ENCODE data around the gene CABP7.
A peak's percentile ranks its signal among the peaks of the same experiment; 100 is the strongest.

Gene CABP7

GRCh38 chr22:29748248-29748893 is 28.6 kb downstream of the CABP7 start:
- H3K27me3 ChIP-seq (ENCODE audit: insufficient read depth, low read length), result no peaks in the 10 kb centered on the region
- no peak overlapping the region for H3K9ac ChIP-seq (ENCODE audit: low read length)
- no peaks in the 10 kb centered on the region for H3K9me3 ChIP-seq (ENCODE audit: low read length)
- no peaks in the 10 kb centered on the region for H3F3A ChIP-seq (ENCODE audit: insufficient read depth, low read length)
- no peak for TF ChIP-seq CTCF (IDR thresholded peaks at IDR 0.05; ENCODE audit: low read length)
- TF ChIP-seq EZH2 (IDR thresholded peaks at IDR 0.05; ENCODE audit: borderline replicate concordance, low read length), result no peak
- H3K4me1 ChIP-seq (ENCODE audit: insufficient read depth, low read length, severe bottlenecking), result peaks cover 8% of the 10 kb centered on the region
- peak overlapping the region; percentile 8 for H3K27ac ChIP-seq (ENCODE audit: low read depth, low read length, poor library complexity, severe bottlenecking)
- no peak overlapping the region for H2AFZ ChIP-seq (ENCODE audit: low read length)
- no peaks in the 10 kb centered on the region for H3K36me3 ChIP-seq (ENCODE audit: insufficient read depth, low read length)
- H3K4me2 ChIP-seq (ENCODE audit: low read length), result no peak overlapping the region
- H3K79me2 ChIP-seq (ENCODE audit: insufficient read depth, low read length), result no peaks in the 10 kb centered on the region
- no peaks in the 10 kb centered on the region for H4K20me1 ChIP-seq (ENCODE audit: insufficient read depth, low read length)
- no peak overlapping the region for H3K4me3 ChIP-seq (ENCODE audit: low read depth, low read length, poor library complexity, severe bottlenecking)
- H3K9me2 ChIP-seq (ENCODE audit: low read depth, low read length), result no peaks in the 10 kb centered on the region

- TF ChIP-seq EZH2 (IDR thresholded peaks at IDR 0.05; ENCODE audit: borderline replicate concordance, low read length) (no peak), CTCF (IDR thresholded peaks at IDR 0.05; ENCODE audit: low read length) (no peak)
- no peaks in the 10 kb centered on the region for H3K9me2 ChIP-seq (ENCODE audit: low read depth, low read length)
- no peaks in the 10 kb centered on the region for H3K9me3 ChIP-seq (ENCODE audit: low read length)
- no peaks in the 10 kb centered on the region for H4K20me1 ChIP-seq (ENCODE audit: insufficient read depth, low read length)
- H3K9ac ChIP-seq (ENCODE audit: low read length), result no peak overlapping the region
- H3F3A ChIP-seq (ENCODE audit: insufficient read depth, low read length), result no peaks in the 10 kb centered on the region
- peaks cover 8% of the 10 kb centered on the region for H3K4me1 ChIP-seq (ENCODE audit: insufficient read depth, low read length, severe bottlenecking)
- no peak overlapping the region for H2AFZ ChIP-seq (ENCODE audit: low read length)
- H3K79me2 ChIP-seq (ENCODE audit: insufficient read depth, low read length), result no peaks in the 10 kb centered on the region
- no peaks in the 10 kb centered on the region for H3K27me3 ChIP-seq (ENCODE audit: insufficient read depth, low read length)
- H3K36me3 ChIP-seq (ENCODE audit: insufficient read depth, low read length), result no peaks in the 10 kb centered on the region
- no peak overlapping the region for H3K4me3 ChIP-seq (ENCODE audit: low read depth, low read length, poor library complexity, severe bottlenecking)
- no peak overlapping the region for H3K4me2 ChIP-seq (ENCODE audit: low read length)
- no peak overlapping the region for H3K27ac ChIP-seq (ENCODE audit: low read depth, low read length, poor library complexity, severe bottlenecking)
Measured at GRCh38 chr22:29750029-29750428, 30.2 kb downstream of the CABP7 start.

DNA sequence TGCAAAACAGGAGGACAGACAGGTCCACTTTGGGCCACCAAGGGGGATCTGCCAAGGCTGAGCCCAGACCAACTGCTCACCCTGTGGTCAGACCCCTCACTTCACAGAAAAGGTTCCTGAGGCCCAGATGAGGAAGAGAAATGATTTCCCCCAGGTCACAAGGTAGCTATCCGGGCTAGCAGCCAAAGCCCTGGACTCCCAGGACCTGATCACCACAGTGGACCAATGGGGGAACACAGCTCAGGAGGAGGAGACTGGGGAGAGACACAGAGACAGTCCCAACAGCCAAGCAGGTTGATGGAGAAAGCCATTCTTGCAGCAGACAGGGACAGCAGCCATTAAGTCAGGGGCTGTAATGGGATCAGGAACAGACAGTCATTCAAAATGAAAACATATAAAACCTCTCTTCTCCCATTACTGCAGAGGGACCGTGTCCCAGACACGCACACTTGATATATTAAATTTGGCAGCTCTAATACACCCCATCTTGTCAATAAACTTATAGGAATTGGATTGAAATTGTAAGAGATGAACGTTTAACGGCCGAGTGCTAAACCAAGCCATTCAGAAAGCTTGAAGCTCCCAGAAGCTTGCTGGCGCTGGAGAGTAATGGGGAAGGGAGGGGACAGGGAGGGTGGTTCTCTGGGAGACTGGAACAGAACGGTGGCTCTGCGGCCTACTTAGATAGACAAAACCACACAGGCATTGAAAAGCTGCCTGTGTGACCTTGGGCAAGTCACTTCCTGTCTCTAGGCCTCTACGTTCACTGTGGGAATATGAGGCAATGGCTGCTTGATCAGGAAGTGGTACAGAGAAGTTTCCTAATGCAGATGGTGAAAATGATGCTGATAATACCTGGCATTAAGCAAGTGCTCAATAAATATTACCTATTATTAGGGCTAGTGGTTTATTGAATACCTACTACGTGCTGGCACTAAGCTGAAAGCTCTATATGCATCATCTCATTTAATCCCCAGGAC is 31.0 kb downstream of the CABP7 start:
- H3F3A ChIP-seq (ENCODE audit: insufficient read depth, low read length), result no peaks in the 10 kb centered on the region
- no peaks in the 10 kb centered on the region for H3K36me3 ChIP-seq (ENCODE audit: insufficient read depth, low read length)
- no peaks in the 10 kb centered on the region for H3K9me3 ChIP-seq (ENCODE audit: low read length)
- peaks cover 8% of the 10 kb centered on the region for H3K4me1 ChIP-seq (ENCODE audit: insufficient read depth, low read length, severe bottlenecking)
- no peak overlapping the region for H3K4me3 ChIP-seq (ENCODE audit: low read depth, low read length, poor library complexity, severe bottlenecking)
- H3K79me2 ChIP-seq (ENCODE audit: insufficient read depth, low read length), result no peaks in the 10 kb centered on the region
- H3K9me2 ChIP-seq (ENCODE audit: low read depth, low read length), result no peaks in the 10 kb centered on the region
- TF ChIP-seq CTCF (IDR thresholded peaks at IDR 0.05; ENCODE audit: low read length) (no peak), EZH2 (IDR thresholded peaks at IDR 0.05; ENCODE audit: borderline replicate concordance, low read length) (no peak)
- H3K27ac ChIP-seq (ENCODE audit: low read depth, low read length, poor library complexity, severe bottlenecking), result no peak overlapping the region
- H3K4me2 ChIP-seq (ENCODE audit: low read length), result no peak overlapping the region
- no peaks in the 10 kb centered on the region for H3K27me3 ChIP-seq (ENCODE audit: insufficient read depth, low read length)
- no peak overlapping the region for H3K9ac ChIP-seq (ENCODE audit: low read length)
- no peaks in the 10 kb centered on the region for H4K20me1 ChIP-seq (ENCODE audit: insufficient read depth, low read length)
- H2AFZ ChIP-seq (ENCODE audit: low read length), result no peak overlapping the region
